HG02870 (cell line): ENCODE measurements around the gene ARG2.

Source experiments
- ATAC-seq: cut with Tn5 transposase; IDR thresholded peaks from one replicate; pipeline ENCODE4 v1.9.1; 2021; ENCODE audit warnings: mild to moderate bottlenecking, moderate library complexity; ENCODE audit not compliant: unreplicated experiment

Gene ARG2

GRCh38 chr14:67675219-67675582 is 55.5 kb downstream of the ARG2 start:
- no peak for ATAC-seq

GRCh38 chr14:67679006-67679405 is 59.3 kb downstream of the ARG2 start:
- ATAC-seq: no peak

GRCh38 chr14:67680121-67680602 is 60.4 kb downstream of the ARG2 start:
- peak; percentile 99 for ATAC-seq

GRCh38 chr14:67680941-67681340 is 61.2 kb downstream of the ARG2 start:
- no peak for ATAC-seq

GRCh38 chr14:67683842-67684241 is 64.1 kb downstream of the ARG2 start:
- no peak for ATAC-seq

- no peak for ATAC-seq
Observed at GRCh38 chr14:67690011-67690410, 70.3 kb downstream of the ARG2 start.

- ATAC-seq: peak; percentile 89
Observed at GRCh38 chr14:67694791-67695393, 75.2 kb downstream of the ARG2 start.

- ATAC-seq: peak; percentile 84
Observed at GRCh38 chr14:67695394-67695949, 75.8 kb downstream of the ARG2 start, which contains the start of gene RDH11. RDH11 (minus strand) TSS chr14:67695764; CDS start chr14:67695703, 61 bp downstream.

- no peak for ATAC-seq
Observed at GRCh38 chr14:67697006-67697405, 77.3 kb downstream of the ARG2 start.

- no peak for ATAC-seq
Observed at GRCh38 chr14:67698179-67698578, 78.5 kb downstream of the ARG2 start.
